CD14-positive monocyte (primary cell): Measurements from ENCODE around the gene CKAP2L. TPM values are rescaled to one million over a fixed set of nuclear protein-coding genes. Genes with fewer than 3 reads are reported as not detected.
A peak's percentile ranks its signal among the peaks of the same experiment; 100 is the strongest.

Source experiments
- DNase-seq, 3 donors: peaks; one replicate each; pipeline ENCODE4 v3.0.0-alpha.2; 2011 to 2022
- H2AFZ ChIP-seq: 2 replicates; pipeline ENCODE4 v1.6.0; 2012; ENCODE audit warnings: mild to moderate bottlenecking, low read depth, low read length, inconsistent platforms; ENCODE audit not compliant: insufficient read depth, poor library complexity, severe bottlenecking
- H3K27ac ChIP-seq, 2 donors: 1 replicate in 1 of 2; 2 replicates in 1 of 2; pipeline ENCODE4 v1.5.1; 2012 to 2013; ENCODE audit warnings: low read length in 2 of 2, control low read depth in 1 of 2, inconsistent platforms in 1 of 2, low read depth in 1 of 2, mild to moderate bottlenecking in 1 of 2
- H3K27me3 ChIP-seq, 2 donors: one replicate each; pipeline versions ENCODE4 v1.6.0 to v1.6.1; 2011 to 2013; ENCODE audit warnings: low read length in 2 of 2; ENCODE audit not compliant: control insufficient read depth in 2 of 2, insufficient read depth in 2 of 2
- H3K36me3 ChIP-seq, 2 donors: replicated peaks in 1 of 2; 1 replicate in 1 of 2; 2 replicates in 1 of 2; pipeline versions ENCODE4 v1.5.1 to v1.6.1; 2012 to 2013; ENCODE audit warnings: low read length in 2 of 2, control low read depth in 1 of 2, inconsistent platforms in 1 of 2, mild to moderate bottlenecking in 1 of 2; ENCODE audit not compliant: insufficient read depth in 2 of 2, control insufficient read depth in 1 of 2
- H3K4me1 ChIP-seq, 2 donors: 1 replicate in 1 of 2; 2 replicates in 1 of 2; pipeline versions ENCODE4 v1.5.1 to v1.6.1; 2012 to 2013; ENCODE audit warnings: low read length in 2 of 2, control low read depth in 1 of 2, inconsistent platforms in 1 of 2, mild to moderate bottlenecking in 1 of 2, moderate library complexity in 1 of 2; ENCODE audit not compliant: insufficient read depth in 2 of 2, control insufficient read depth in 1 of 2
- H3K4me2 ChIP-seq: replicated peaks from 2 replicates; pipeline ENCODE3; 2012; ENCODE audit warnings: low read length, moderate library complexity, mild to moderate bottlenecking; ENCODE audit not compliant: poor library complexity, severe bottlenecking; ENCODE audit errors: extremely low read depth
- H3K4me3 ChIP-seq, 3 experiments: fragments of 200-600 bp in 1 of 3; sonication (generic) in 1 of 3; replicated peaks in 1 of 3; 1 replicate in 2 of 3; 2 replicates in 1 of 3; pipeline ENCODE4 v1.5.1; 2011 to 2013; ENCODE audit warnings: low read length in 3 of 3, mild to moderate bottlenecking in 3 of 3, control low read depth in 2 of 3, low read depth in 2 of 3, inconsistent platforms in 1 of 3, moderate library complexity in 1 of 3
- H3K79me2 ChIP-seq: 2 replicates; pipeline ENCODE4 v1.6.0; 2012; ENCODE audit warnings: mild to moderate bottlenecking, control low read depth, inconsistent platforms, low read length, moderate library complexity; ENCODE audit not compliant: insufficient read depth
- H3K9ac ChIP-seq: 2 replicates; pipeline ENCODE4 v1.6.0; 2017; ENCODE audit warnings: low read length, mild to moderate bottlenecking; ENCODE audit not compliant: insufficient read depth, poor library complexity, severe bottlenecking
- H3K9me3 ChIP-seq, 2 donors: replicated peaks in 1 of 2; 1 replicate in 1 of 2; 2 replicates in 1 of 2; pipeline versions ENCODE4 v1.5.1 to v1.6.1; 2012 to 2013; ENCODE audit warnings: low read length in 2 of 2, control low read depth in 1 of 2; ENCODE audit not compliant: control insufficient read depth in 1 of 2, insufficient read depth in 1 of 2
- H4K20me1 ChIP-seq: 2 replicates; pipeline ENCODE4 v1.6.0; 2012; ENCODE audit warnings: mild to moderate bottlenecking, low read length, control low read depth, moderate library complexity; ENCODE audit not compliant: insufficient read depth
- H3K27ac Mint-ChIP-seq, 7 donors: one replicate each; pipeline ENCODE4 v1.8.0; 2020; ENCODE audit warnings: mild to moderate bottlenecking in 7 of 7, mixed read lengths in 7 of 7, moderate library complexity in 6 of 7, inconsistent platforms in 2 of 7
- H3K27me3 Mint-ChIP-seq, 3 donors: one replicate each; pipeline ENCODE4 v1.8.0; 2021 to 2022; ENCODE audit warnings: low read depth in 3 of 3, mild to moderate bottlenecking in 3 of 3, mixed read lengths in 3 of 3, moderate library complexity in 3 of 3, inconsistent platforms in 1 of 3
- H3K36me3 Mint-ChIP-seq, 2 donors: one replicate each; pipeline ENCODE4 v1.8.0; 2020; ENCODE audit warnings: mixed read lengths in 2 of 2, inconsistent platforms in 1 of 2, mild to moderate bottlenecking in 1 of 2
- H3K4me1 Mint-ChIP-seq: one replicate; pipeline ENCODE4 v1.8.0; 2020; ENCODE audit warnings: mild to moderate bottlenecking, mixed read lengths
- H3K4me3 Mint-ChIP-seq, 2 donors: one replicate each; pipeline ENCODE4 v1.8.0; 2020; ENCODE audit warnings: mild to moderate bottlenecking in 2 of 2, mixed read lengths in 2 of 2, moderate library complexity in 1 of 2
- H3K9me3 Mint-ChIP-seq, 7 donors: one replicate each; pipeline ENCODE4 v1.8.0; 2020 to 2022; ENCODE audit warnings: mixed read lengths in 7 of 7, mild to moderate bottlenecking in 6 of 7, moderate library complexity in 6 of 7, inconsistent platforms in 2 of 7
- CTCF ChIP-seq: fragments of 200-600 bp; IDR thresholded peaks from one replicate; pipeline ENCODE4 v1.8.0; 2022; ENCODE audit warnings: antibody characterized with exemption, mild to moderate bottlenecking
- WGBS: methylation state at CpG from one replicate; pipeline ENCODE4 v1.1.5; 2013; ENCODE audit warnings: missing lambda C conversion rate; ENCODE audit not compliant: insufficient coverage; 5-methylcytosine and 5-hydroxymethylcytosine counted together
- intact Hi-C, 2 donors: fragments of 100-400 bp; cut with micrococcal nuclease; formaldehyde crosslinking; loops; one replicate each; pipeline versions ENCODE4 v1.15.0 to v1.15.1; 2023
- polyA plus RNA-seq, 3 donors: library from polyadenylated mRNA; depleted of rRNA in 1 of 3; unstranded in 2 of 3; stranded (reverse) in 1 of 3; fragments of 300-500 nt in 2 of 3; fragments of >200 nt in 1 of 3; fragmentation: Illumina TruSeq in 2 of 3; gene quantifications; 1 replicate in 2 of 3; 2 replicates in 1 of 3; pipeline ENCODE4 v1.2.3, GENCODE V29; 2012 to 2021

Gene CKAP2L
- polyA plus RNA-seq, 3 donors, result 0.04 to 0.24 TPM; not detected in 1

DNA sequence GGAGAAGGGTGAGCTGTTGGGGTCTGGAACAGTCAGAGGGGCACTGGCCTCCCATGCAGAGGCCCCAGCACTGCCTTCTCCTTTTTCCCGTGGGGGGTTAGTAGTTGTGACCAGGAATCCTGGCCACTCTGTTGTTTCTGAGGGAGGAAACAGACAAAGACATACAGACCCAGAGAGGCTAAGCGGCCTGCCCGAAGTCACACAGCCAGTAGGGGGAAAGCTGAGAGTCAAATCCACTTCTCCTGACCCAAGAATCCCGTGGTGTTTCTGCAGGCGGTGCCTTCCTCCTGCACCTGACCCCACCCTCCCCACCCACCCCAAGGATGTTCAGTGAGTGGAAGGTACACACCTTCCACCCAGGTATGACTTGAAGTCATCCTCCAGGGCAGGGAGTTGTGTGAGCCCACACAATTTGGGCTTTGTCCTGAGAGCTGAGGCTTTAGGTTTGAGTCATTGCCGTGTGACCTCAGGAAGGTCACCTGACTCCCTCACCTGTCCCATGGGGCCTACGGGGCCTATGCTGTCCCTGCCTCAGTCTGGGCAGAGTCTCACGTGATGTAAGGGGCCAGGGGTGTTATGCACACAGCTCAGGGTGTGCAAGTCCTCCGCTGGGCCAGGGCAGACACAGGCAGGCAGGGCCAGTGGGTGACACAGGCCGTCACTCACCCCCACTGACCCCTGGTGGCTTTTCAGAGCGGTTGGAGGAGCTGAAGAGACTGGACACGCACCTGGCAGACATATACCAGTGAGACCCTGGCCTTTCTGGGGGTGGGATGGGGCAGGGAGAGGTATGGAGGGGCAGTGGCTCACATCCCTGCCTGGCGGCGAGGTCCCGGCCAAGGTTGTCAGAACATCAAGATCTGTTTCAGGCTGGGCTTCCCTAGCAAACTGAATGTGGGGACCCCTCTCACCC, 38.6 kb downstream of the CKAP2L start:
- Histone ChIP-seq H3K79me2 (no peaks in the 10 kb centered on the region), H3K4me1 (peaks cover 71 to 77% of the 10 kb centered on the region in 2 donors), H3K4me2 (no peak overlapping the region), H2AFZ (no peak overlapping the region), H4K20me1 (no peaks in the 10 kb centered on the region), H3K27me3 (no peaks in the 10 kb centered on the region), H3K36me3 (no peaks in the 10 kb centered on the region), H3K9ac (no peak overlapping the region), H3K9me3 (no peaks in the 10 kb centered on the region), H3K4me3 (no peak overlapping the region), H3K27ac (peak overlapping the region in 1 of 2 donors; percentile 54)
- H3K9me3 Mint-ChIP-seq, result peaks cover 0 to 2% (median 0%) of the 10 kb centered on the region in 7 donors
- 88% methylated on average over 9 of the region's 15 CpGs for WGBS
- peaks cover 66% of the 10 kb centered on the region for H3K4me1 Mint-ChIP-seq
- DNase-seq, result no peak
- peaks cover 0 to 2% (median 0%) of the 10 kb centered on the region in 3 donors for H3K27me3 Mint-ChIP-seq
- H3K4me3 Mint-ChIP-seq, result no peak overlapping the region
- TF ChIP-seq CTCF, result no peak
- H3K27ac Mint-ChIP-seq, result peak overlapping the region in 5 of 7 donors; percentile 24 to 85 (median 76)
- intact Hi-C loops, result loop anchor here (1.0 to 10.0 kb wide), 4 partner anchors 34 to 126 kb away; no protein-coding TSS in a partner anchor
- H3K36me3 Mint-ChIP-seq, result no peaks in the 10 kb centered on the region

DNA sequence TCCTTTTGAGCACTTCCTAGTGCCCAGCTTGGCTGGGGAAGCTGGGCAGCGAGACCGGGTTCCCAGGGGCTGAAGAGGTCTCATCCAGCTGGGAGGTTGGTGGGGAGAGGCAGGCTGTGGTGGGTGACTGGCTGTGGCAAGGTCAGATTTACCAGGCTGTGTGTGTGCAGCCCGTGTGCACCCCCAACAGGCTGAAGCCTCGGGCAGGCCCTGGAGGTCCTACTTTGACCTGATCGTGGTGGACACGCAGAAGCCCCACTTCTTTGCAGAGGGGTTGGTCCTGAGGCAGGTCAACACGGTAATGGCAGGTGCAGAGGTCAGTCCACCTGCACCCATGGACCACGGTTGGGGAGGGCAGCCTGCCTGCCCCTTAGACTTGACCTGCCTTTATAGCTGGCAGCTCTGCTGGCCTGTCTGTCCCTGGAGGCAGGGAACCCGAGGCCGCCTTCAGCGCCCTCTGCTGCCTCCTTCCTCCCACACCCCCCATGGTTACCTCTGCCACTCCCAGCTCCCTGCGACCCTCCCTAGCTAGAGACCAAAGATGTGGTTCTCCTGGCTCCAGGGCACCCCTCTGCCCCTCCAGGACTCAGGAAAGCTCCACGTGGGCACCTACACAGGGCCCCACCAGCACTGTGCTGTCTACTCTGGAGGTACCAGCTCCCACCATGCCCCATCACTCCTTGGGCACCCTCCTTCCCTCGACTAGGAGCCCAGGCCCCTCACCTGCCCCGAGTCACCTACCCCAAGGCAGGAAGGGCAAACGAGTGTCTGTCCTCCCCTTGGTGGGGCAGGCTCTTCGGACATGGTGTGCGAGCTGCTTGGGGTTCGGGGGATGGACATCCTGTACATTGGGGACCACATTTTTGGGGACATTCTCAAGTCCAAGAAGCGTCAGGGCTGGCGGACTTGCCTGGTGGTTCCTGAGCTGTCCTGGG, 39.6 kb downstream of the CKAP2L start:
- no peak overlapping the region for H3K9ac ChIP-seq
- H3K27me3 ChIP-seq, result no peaks in the 10 kb centered on the region
- 65% methylated on average over 21 of the region's 21 CpGs for WGBS
- no peak overlapping the region for H3K4me2 ChIP-seq
- TF ChIP-seq CTCF, result peak; percentile 64
- DNase-seq, result peak in 2 of 3 donors; percentile 31 to 43
- peaks cover 71% of the 10 kb centered on the region for H3K4me1 Mint-ChIP-seq
- H3K36me3 ChIP-seq, result no peaks in the 10 kb centered on the region
- no peaks in the 10 kb centered on the region for H3K36me3 Mint-ChIP-seq
- peak overlapping the region; percentile 23 to 30 for H3K27ac ChIP-seq
- no peaks in the 10 kb centered on the region for H4K20me1 ChIP-seq
- no peak overlapping the region for H3K4me3 ChIP-seq
- H3K9me3 ChIP-seq, result no peaks in the 10 kb centered on the region
- H2AFZ ChIP-seq, result peak overlapping the region; percentile 36
- H3K9me3 Mint-ChIP-seq, result peaks cover 0 to 2% (median 0%) of the 10 kb centered on the region in 7 donors
- peaks cover 75 to 80% of the 10 kb centered on the region in 2 donors for H3K4me1 ChIP-seq
- no peak overlapping the region for H3K4me3 Mint-ChIP-seq
- H3K27me3 Mint-ChIP-seq, result peaks cover 0 to 2% (median 0%) of the 10 kb centered on the region in 3 donors
- peak overlapping the region in 6 of 7 donors; percentile 12 to 63 (median 54) for H3K27ac Mint-ChIP-seq
- intact Hi-C loops, result loop anchor here (5.0 to 10.0 kb wide), 3 partner anchors 33 to 53 kb away; no protein-coding TSS in a partner anchor
- no peaks in the 10 kb centered on the region for H3K79me2 ChIP-seq
